ENCODE measurements around the gene ZDBF2.
A peak's percentile ranks its signal among the peaks of the same experiment; 100 is the strongest.
"Not testable (repeated sequence)": the region's sequence is repeated elsewhere in the genome, so short reads cannot be mapped to it uniquely, and the experiment has no call there.

The ZDBF2 gene

DNA sequence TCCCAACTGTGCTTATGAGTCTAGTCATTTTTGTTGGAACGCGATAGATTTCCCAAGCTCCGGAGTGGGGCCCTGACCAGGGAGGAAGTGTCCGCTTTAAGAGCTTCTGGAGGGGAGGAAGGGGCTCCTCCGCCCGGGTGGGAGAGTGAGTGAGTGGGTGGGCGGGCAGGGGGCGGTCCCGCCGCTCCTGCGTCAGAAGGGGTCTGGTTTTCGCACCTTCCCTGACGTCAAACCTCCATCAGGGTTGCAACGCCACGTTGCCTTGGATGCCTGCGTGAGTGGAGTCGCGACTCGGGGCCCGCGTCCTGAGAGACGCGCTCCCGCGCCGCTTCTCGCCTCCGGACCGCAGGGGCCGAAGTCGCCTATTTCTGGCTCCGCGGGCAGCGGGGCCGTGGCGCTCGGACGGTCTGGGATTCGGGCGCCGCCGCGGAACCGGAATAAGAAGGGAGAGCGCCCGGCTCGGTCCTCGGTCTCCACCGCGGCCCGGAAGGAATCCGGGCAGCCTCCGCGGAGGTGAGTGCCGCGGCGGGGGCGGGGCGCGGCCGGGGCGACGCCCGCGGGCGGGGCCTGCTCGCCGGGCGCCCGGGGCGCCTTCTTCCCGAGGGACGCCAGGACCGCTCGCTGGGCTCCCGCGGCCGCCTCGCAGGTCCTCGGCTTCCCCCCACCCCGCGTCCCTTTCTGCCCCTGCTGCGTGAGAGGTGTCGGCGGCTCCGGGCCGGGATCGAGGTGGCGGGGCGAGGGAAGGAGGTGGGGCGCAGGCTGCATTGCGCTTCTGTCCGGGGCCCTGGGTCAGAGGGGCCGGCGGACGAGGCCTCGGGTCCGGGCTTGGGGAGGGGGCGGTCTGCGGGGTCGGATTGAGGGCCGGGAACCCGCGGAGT lies at the start of gene ZDBF2:
Gene ZDBF2, plus strand, starts transcription at position 230 of the 878 bp plus-strand sequence. CDS start 7,187 bp downstream, outside the sequence.
- DNase-seq: peak; percentile 56

DNA sequence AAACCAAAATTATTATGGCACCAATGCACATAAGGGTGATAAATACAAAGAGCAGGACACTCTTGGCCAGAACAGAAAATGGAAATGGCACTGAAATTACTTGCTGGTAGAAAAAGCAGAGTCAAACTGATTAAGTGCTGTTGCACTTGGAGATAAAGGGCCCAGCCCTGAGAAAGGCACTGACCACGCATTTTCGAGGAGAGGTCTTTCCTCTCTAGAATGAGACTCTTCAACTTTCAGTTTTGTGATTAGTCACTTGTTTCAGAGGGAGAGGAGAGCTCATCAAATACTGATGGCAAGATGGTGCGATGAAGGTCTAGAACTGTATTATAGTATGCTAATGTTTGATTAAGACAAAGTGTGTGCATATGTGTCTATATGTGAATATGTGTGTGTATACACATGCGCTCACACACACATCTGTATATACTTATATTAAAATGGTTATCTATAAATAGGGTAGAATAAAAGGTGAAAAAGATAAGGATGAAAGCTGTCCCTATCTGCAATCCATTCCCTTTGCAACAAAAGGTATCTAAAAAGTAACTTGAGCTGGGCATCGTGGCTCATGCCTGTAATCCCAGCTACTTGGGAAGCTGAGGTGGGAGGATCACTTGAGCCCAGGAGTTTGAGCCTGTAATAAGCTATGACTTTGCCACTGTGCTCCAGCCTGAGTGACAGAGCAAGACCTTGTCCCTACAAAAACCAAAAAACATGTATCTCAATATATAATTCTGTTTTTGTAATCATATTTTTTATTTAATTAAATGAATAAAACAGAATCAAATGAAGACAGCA lies 48.8 kb upstream of the ZDBF2 start:
- DNase-seq: no peak

DNA sequence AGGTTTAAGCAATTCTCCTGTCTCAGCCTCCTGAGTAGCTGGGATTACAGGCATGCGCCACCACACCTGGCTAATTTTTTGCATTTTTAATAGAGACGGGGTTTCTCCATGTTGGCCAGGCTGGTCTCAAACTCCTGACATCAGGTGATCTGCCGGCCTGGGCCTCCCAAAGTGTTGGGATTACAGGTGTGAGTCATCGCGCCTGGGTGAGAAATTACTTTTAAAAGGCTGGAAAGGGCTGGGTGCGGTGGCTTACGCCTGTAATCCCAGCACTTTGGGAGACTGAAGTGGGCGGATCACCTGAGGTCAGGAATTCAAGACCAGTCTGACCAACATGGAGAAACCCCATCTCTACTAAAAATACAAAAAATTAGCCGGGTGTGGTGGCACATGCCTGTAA lies 45.8 kb upstream of the ZDBF2 start:
- not testable (repeated sequence) for DNase-seq

DNA sequence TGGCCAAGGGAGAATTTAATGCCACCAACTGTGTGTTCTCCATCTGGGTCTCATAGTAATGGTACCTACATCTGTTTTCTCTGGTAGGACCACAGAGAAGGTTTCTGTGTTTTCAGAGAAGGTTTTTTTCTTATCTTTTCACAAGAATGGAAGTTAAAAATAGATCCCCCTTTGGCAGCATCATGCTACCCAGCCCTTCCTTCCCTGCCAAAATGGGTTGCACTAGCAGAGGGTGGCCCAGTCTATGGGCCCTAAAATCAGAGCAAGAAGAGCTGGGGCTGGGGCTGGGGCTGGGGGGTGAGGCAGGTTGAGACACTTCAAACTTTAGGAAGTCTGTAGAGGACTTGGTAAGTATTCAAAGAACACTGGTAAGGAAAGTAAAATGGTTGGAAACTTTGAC lies 44.8 kb upstream of the ZDBF2 start:
- DNase-seq: no peak

DNA sequence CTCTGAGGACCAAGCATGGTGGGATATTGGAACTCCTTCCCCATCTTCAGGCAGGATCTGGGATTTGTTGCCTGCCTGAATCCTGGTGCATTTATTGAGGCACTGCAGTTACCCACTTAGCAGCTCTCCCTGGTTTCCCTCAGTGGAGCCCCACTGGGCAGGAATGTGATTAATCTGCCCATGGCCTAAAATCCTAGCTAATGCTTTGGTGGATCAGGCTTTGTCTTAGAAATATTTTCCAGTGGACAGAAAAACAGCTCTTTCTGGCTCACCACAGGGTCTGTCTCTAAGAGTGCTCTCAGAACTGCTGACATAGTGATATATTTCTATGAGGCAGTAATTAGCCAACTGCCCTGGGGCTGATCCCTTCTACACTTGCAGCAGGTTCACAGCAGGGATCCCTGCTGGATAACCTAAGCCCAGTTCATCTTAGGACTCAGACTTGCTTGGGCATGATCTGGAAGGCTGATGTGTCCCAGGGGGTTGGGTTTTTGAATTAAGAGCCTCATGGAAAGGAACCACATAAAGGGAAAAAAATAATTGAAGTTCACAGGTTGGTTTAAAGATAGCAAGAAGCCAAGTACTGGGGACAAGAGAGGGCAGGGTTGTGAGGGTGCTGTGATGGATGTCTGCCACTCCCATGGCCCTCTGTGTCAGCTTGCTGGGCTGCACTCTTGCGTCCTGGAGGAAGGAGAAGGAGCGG lies 44.3 kb upstream of the ZDBF2 start:
- DNase-seq: no peak

DNA sequence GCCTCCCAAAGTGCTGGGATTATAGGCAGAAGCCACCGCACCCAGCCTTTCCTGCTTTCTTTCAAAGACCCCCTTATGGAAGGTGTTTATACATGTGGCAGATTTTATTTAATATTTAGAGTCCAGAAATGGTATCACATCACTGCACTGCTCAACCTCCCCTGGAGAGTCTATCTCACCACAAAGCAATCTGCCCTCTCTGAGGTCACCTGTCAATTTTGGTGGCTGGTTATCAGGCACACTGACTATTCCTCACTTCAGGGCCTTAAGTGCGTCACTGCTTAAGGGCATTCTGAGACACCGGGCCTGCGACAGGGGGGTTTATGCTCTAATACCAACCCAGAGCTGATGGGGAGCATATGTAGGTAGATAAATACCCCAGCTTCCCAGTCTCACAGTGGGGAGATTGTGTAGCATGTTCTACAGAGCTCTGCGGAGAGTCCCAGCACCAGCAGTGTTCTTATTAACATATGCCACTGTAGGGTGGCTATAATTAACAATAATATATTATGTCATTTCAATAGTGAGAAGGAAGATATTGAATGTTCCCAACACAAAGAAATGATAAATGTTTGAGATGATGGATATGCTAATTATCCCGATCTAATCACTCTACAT lies 42.7 kb upstream of the ZDBF2 start:
- DNase-seq: no peak

DNA sequence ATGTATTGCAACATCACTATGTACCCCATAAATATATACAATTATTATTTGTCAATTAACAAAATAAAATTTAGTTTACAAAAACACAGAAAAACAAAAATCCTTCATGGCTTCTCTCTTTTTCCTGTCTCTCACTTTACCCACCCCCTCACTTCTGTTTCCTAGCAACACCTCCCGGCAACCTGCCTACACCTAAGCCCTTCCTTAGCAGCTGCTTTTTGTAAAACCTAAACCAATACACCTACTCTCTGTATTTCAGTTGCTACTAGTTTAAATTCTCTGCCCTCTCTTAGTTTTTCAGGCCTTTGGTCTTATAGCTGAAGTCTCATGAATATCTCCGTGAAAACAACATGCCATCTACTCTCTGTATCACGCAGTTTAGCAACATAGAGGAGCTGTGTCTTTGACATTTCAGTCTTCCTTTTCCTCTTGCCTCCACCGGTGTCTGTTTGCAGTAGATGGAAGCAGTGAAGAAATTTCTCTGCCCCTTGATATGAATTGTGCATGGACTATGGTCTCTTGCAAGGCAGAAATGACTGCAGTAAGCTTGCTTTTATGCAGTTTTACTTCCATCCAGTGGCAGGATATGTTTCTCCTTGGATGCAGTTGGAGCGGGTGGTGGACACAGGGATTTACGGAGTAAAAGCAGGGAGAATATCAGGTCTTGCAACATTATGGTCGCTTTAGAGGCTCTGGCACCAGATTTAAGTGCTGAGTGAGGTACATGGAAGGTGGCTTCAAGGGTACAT lies 42.0 kb upstream of the ZDBF2 start:
- no peak for DNase-seq

DNA sequence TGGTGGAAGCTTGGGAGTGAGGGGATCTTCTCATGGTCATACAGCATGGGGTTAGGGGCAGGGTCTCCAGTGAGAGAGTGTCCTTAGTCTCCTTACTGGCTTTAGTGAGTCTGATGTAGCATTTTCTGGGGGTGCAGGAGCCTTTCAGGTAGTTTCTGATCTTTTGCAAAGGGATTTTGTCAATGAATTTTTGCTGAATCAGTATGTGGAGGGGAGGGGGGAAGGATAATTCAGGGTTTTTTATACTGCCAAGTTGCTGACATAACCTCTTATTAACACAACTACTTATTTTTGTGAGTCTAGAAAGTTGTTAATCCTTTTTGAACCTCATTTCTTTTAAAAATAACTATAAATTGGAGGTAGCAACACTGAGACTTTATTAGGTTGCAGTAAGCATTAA lies 35.3 kb upstream of the ZDBF2 start:
- no peak for DNase-seq

DNA sequence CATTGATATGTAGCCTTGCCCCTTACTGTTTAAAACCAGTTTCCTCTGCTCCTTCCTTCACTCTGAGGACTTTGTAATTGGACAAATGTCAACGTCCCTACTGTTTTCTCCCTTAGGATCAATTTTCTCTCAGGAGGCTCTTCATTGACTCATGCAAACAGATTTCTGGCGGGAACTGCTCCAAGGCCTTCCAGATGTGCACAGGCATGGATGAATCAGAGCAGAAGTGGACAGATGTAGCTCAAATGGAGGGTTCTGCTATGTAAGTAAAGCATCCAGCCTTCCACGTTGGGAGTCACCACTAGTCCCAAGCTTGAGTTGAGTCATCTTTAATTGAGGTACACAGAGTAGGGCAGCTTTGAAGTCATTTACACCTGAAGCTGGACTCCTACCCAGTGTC lies 34.1 kb upstream of the ZDBF2 start:
- no peak for DNase-seq

DNA sequence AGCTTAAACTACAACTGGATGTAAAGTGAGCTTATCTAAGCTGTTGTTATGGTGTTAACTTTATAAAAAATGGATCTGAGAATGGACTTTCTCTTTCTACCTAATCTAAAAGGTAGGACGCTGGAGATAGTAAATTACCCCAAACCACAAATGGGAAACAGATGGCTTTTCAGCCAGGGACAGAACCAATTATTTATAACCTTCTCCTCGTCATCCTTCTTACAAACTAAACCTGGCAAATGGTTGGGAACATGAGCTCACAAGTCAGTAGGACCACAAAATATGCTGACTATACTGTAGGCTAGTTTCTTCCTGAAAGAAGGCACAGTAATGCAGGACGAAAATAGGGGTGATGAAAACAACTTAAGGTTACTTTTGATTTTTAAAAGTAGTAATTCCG lies 32.7 kb upstream of the ZDBF2 start:
- no peak for DNase-seq

DNA sequence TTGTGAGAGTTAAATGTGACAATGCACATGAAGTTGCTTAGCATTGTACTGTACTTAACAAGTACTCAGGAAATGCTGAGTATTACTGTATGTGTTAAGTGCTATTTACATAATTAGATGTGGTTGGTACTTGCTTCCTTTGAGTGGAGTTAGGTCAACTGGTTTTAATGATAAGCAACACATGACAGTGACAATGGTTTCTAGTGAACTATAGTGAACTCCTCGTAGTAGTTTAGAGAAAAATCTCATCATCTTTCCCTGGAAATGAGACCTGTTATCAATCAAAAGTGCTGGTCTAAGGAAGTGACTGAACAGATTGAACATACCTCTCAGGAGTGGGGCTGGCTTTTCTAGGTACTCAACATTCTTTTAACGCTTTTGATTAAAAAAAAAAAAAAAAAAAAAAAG lies 29.2 kb upstream of the ZDBF2 start:
- DNase-seq: no peak

DNA sequence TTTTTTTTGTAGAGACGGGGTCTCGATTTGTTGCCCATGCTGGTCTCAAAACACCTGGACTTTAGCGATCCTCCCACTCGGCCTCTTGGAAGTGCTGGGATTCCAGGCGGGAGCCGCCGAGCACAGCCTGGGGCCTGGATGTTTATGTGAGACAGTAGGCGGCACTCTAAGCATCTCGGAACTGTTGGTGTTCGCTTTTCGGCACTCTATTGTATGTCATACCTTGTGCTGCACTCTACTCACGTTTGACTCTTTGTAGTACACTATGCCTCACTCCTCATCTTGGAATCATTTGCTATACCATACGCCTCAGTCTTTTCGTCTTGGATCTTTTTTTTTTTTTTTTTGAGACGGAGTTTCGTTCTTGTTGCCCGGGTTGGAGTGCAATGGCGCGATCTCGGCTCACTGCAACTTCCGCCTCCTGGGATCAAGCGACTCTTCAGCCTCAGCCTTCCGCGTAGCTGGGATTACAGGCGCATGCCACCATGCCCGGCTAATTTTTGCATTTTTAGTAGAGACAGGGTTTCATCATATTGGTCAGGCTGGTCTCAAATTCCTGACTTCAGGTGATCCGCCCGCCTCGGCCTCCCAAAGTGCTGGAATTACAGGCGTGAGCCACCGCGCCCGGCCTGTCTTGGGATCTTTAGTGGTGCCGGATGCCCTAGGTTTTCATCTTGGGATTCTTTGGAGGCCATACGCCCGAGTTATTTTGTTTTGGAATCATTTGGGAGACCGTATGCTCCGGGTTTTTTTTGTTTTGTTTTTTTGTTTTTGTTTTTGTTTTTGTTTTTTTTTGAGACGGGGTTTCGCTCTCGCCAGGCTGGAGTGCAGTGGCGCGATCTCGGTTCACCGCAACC lies 24.2 kb upstream of the ZDBF2 start:
- DNase-seq: no peak

DNA sequence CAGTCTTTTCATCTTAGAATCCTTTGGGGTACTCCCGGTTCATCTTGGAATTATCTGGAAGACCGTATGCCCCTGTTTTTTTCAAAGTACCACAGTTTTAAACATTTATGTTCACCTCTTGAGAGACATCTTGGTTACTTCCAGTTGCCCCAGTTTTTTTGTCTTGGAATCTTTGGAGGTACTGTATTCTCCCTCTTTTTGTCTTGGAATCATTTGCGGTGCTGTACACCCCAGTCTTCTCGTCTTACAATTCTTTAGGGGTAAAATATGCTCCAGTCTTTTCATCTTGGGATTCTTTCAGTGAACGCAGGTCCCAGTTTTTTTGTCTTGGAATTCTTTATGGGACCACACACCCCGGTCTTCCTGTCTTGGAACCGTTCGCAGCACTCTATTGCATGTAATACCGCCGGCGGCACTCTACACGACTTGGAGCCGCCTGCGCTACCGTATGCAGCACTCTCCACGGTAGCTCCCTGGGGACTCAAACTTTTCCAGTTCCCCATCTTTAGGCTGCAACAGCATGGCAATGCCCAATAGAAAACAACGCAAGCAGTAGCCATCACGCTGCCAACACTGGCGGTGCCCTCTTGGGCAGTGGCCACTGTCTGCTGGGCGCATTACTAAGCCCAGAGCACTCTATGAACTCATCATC lies 21.2 kb upstream of the ZDBF2 start:
- DNase-seq: no peak

DNA sequence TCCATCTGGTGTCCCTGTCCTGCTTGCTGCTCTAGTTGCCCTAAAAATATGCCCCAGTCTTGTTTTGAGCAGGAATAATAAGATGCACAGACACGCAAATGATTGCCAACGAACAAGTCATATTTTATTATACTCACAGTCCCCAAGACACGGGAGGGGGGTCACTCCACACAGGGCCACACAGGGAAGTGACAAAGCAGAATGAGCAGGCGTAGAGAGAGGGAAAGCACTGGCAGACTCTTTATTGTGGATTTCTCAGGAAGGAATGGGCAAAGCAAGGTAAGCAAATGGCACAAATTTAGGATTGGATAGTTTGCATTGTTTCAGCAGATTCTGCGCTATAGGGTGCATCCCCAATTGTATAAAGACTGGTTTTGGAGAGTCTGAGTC lies 20.7 kb upstream of the ZDBF2 start:
- DNase-seq: no peak

DNA sequence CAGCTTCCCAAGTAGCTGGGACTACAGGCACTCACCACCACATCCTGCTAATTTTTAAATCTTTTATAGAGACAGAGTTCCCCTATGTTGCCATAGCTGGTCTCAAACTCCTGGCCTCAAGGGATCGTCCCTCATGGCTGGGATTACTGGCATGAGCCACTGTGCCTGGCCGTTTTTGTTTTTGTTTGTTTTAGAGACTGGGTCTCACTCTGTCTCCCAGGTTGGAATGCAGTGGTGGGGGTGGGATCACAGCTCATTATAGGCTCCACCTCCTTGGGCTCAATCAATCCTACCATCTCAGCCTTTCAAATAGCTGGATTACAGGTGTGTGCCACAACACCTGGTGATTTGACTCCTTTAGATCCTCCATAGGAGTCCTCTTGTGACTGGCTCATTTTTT lies 19.5 kb upstream of the ZDBF2 start:
- no peak for DNase-seq

DNA sequence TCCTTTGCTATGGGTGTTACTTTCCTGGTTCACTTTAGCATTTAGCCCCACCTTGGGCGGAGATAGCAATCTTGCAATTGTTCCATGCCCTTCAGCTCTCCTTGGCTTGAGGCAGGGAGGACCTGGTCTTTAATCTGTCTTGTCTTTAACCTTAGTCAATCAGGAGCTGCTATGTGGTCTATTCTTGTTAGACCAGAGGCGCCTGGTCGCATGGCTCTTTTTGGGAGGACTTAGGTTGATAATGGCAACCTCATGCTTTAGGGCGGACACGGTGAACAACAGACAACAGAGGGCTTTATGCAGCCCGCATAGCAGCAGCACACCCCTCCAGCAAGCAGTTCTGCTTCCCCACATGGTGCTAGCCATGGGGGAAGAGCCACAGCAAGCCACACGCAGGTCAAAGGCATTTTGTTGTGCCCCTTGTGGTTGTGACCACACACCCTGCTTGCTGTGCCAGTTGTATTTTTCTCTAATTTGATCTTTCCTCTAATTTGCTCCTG lies 17.7 kb upstream of the ZDBF2 start:
- no peak for DNase-seq

DNA sequence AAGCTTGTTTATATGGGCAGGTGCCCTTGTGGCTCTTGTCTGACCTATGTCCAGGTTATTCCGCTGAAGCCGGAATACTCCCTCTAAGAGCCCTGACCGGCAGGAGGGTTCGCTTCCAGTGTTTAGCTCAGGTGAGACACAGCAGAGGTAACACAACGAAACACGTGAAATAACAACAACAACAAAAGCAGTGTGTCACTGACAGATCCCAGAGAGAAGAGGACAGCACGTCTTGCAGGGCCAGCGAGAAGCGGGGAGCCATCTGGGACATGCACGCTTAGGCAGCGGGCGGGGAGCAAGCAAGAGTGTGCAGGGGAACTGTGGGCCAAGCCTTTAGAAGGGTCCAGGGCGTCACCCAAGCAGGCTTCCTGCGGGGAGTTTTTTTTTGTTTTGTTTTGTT lies 17.1 kb upstream of the ZDBF2 start:
- no peak for DNase-seq

DNA sequence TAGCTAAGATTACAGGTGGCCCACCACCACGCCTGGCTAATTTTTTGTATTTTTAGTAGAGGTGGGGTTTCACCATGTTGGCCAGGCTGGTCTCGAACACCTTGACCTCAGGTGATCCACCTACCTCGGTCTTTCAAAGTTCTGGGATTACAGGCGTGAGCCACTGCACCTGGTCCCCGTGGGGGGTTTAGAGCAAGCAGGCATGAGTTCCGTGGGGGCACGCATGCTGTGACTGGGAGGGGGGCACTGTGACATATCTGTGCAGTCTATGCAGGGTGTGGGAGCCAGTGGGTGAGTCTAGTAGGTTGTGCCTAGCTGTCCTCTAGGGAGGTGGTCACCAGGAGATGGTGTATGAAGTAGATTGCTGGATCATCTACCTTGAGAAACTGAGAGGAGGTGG lies 16.6 kb upstream of the ZDBF2 start:
- no peak for DNase-seq

DNA sequence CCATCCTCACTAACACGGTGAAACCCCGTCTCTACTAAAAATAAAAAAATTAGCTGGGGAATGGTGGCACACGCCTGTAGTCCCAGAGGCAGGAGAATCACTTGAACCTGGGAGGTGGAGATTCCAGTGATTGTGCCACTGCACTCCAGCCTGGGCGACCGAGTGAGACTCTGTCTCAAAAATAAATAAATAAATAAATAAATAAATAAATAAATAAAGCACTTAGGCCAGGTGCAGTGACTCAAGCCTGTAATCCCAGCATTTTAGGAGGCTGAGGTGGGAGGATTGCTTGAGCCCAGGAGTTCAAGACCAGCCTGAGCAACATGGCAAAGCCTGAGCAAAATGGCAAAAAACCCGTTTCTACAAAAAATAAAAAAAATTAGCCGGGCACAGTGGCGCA lies 15.8 kb upstream of the ZDBF2 start:
- DNase-seq: not testable (repeated sequence)

DNA sequence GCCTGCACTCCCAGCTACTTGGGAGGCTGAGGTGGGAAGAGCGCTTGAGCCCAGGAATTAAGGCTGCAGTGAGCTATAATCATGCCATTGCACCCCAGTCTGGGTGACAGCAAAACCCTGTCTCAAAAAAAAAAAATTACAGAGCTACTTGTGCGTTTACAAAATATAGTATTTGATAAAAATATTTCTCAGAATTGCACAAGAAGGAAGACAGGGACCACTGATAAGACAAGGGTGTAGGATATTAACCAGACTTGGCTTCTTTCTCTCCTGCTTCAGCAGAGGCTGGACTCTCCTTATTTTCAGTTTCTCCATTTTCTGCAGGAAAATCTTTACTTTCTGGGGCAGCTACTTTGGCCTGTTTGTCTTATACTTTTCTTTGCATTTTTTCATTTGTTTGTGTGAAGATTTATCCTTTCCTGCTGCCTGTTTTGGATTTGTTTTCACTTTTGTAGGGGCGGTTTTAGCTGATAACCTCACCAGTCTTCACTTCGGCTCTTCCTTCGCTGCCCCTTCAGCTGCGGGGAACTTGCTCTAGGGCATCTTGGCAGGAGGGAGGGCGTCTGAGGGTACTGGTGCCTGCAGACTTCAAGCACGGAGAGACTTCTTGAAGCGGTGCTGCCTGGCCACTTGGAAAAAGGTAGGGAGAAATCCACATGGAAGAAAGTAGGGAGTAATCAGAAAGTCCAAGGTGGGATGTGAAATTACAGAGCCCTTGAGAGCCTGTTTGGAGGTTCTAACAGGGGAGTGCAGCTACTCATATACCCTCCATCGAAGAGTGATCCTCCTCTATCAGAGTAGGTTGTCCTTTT lies 14.9 kb upstream of the ZDBF2 start:
- DNase-seq: no peak

All from CD4-positive, alpha-beta T cell treated with Interferon gamma for 1 hour (primary cell).